Cortex of kidney (tissue), 1 donor: ENCODE data around the gene PITPNM3.

Source experiments
- DNase-seq: peaks from one replicate; lab custom pipeline; 2025; lab: John Stamatoyannopoulos, UW

Gene PITPNM3

DNA sequence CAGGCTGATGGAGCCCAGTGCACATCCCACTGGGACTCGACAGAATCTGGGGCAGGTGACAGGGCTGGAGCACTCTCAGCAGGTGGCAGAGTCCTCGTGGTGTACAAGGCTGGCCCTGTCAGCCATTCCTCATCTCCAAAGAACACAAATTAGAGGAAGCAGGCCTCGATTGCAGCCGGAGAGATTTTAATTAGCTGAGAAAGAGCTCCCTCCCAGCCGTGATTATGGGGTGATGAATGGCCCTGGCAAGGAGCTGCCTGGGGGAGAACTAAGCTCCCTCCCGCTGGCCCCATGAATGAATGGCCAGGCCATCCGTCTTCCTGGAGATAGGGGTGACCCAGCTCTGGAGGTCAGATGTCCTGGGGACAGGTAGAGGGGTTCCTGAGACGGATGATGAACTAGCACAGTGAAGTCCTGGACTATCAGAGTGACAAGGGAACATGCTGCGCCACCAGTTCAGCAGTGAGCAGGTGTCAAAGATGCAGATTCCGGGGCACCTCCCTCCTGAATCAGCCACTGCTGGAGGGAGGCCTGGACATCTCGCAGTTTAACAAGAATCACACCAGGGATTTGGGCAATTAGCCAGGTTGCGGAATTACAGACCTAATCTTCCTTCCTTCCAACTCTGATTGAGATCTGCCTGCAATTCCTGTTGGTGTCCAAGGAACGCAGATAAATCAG is 76.6 kb downstream of the PITPNM3 start:
- no peak for DNase-seq

DNA sequence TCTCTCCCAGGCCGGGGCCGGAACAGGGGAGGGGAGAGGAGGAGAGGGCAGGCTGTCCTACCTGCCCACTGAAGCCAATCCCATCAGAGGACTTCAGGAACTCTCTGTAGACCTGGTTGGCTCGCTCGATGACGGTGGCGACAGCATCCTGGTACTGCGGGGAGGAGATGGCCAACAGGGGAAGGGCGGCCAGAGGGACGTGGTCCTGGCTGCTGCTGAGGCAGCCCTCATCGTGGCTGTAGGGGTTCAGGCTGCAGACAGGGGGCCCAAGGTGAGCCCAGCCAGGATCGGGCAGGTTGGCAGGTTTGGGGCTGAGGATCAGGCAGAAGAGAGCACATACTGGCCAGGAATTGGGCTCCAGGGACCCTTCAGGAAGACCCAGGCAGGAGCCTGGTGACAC is 77.9 kb downstream of the PITPNM3 start:
- DNase-seq: no peak

DNA sequence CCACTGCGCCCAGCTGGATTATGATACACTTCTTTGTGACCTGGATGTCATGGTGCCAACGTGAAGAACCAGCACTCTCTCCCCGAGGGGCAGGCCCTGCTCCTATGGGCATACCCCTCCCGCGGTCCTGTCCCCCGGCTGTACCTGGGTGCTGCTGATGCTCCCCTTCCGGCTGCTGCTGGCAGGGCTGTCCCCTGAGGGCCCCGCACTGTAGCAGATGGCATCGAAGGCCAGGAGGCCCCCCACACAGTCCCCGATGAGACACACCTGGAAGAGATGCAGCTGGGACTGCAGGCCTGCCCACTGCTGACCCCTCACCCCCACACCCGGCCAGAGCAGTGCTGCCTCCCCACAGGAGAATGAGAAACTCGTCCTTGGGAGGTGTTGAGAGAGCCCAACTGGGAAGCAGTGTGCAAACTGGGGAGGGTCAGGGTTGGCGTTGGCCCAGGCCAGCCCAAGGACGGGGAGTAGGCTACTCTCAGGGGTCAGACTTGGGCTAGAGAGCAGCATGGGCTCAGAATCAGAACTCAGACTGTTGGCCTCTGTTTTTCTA is 78.4 kb downstream of the PITPNM3 start:
- DNase-seq: no peak

DNA sequence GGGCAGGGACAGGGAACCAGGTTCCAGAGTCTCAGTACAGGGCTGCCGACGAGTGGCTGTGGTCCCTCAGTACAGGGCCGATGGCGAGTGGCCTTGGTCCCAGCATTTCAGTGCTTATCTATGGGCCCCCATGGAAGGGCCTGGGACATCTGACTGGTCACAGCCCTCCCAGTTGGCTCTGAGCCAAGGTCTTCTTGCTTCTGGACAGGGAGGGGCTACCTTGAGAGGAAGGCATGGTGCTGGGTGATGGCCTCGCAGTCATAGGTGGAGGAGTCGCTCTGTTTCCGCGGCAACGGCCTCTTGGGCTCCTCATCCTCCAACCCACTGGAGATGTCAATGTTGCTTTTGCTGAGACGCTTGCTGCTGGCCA is 79.6 kb downstream of the PITPNM3 start:
- DNase-seq: no peak

DNA sequence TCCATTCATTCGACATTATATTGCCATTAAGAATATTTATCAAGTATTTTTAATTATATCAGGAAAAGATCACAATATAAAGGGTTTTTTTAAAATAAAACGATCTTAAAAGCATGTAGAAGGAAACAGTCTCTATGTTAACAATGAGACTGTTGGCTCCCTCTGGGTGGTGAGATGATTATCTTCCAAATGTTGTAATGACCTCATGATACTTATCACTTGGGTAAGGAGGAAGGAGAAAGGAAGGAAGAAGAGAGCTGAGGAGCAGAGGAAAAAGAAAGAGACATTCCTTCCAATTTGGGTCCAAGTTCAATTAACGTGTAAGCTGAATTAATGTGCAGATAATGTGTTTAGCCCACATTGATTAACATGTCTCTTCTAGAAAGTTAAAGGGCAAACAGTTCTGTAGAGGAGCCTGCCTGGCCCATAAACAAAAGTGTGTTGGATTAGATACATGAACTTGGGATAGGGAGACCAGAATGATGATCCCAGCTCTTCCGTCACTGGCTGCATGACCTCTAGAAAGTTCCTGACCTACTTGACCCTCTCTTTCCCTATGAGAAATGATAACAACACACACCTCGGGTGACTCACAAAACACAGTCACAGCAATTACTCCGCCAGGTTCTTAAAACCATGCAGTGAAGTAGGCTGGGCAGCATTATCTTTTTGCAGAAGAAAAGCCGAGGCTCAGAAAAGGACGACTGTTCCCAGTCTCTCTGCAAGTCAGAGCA is 80.1 kb downstream of the PITPNM3 start:
- no peak for DNase-seq

DNA sequence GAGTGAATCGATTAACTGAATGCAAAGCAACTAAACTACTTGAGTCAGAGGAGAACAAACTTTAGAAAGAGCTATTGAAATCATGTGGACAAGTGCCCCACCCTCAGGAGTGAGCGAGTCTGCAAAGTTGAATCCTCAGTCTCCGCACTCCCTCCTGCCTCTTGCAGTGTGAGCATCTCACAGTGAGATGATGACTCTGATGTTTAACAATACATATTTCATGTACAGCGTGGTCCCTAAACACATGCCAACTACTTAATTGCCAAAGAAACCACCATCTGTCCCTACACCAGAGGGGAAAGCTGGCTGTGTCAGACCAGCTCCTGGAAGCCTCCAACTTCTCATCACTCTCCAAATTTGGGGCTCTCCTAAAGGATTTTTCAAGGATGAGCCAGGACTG is 80.9 kb downstream of the PITPNM3 start:
- DNase-seq: no peak

DNA sequence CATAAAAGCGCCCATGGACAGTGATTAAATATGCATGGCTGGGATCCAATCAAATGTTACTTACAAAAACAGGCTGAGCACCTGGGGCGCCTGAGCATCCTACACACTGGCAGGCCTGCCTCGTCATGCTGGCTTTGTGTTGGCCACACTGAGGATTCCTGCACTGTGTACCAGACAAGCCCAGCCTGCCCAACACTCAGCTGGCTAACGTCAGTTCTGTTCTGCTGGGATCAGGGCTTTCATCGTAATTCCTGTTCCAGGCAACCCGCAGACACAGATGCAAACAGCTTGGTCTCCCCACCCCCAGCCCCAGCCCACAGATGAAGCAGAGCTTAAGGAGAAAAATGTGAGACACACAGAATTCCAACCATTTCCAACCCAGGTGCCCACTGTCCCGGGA is 81.4 kb downstream of the PITPNM3 start:
- DNase-seq: no peak

DNA sequence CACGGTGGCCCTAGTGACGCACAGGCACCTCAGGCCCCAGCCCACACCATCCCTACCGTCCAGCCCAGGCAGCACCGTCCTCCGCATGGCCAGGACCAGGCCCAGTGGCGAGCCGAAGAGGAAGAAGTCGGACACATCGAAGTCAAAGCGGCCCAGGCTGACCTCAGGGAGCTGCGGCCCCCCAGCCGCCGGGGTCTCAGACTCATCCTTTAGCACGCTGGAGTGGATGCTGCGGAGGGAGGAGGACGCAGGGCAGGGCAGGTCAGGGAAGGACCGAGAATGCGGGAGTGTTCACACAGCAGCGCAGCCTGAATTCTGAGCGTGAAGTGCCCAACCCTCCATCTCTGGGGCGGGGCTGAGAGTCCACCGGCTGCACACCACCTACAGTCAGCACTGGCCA is 82.0 kb downstream of the PITPNM3 start:
- DNase-seq: no peak

DNA sequence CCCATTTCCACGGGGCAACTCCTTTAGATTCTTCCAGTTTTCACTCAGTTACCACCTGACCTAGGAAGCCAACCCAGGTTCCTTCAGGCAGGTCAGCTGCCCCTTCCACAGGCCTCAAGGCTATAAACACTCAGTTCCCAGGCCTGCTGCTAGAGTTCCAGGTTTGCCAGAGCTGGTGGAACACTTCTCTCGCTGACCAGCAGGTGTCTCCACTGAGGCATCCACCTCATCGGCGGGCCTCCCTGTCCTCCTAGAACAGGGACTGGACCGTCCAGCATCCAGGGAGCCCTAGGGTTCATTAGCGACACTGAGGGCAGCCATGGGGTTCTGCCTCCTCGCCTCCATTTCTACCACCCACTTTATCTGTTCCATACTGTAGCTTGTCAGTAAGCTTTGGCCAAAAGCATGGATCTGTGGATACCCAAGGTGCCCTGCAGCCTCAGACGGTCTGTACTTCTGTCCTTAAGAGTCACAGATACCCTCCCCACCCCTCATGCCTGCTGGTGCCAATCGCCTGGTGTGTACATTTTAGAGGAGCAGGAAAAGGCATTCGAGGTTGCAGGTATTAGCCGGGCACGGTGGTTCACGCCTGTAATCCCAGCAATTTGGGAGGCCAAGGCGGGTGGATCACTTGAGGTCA is 83.1 kb downstream of the PITPNM3 start:
- no peak for DNase-seq

DNA sequence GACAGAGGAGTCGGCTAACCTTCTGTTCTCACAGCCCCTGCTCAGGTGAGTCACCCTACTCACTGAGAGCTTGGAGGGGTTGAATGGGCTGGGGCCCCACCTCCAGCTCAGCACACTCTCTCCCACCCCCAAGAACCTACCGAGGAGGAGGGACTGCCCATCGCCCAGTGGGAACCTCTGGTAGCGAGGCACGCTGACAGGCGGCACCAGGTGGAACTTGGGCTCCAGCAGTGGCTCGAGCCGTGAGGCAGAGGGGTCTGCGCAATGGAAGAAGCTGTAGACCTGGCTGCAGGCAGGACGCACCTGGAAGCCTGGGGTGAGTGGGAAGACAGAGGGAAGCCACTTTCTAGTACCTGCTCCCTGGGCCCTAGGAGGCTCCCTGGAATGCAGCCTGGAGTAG is 83.8 kb downstream of the PITPNM3 start:
- no peak for DNase-seq

DNA sequence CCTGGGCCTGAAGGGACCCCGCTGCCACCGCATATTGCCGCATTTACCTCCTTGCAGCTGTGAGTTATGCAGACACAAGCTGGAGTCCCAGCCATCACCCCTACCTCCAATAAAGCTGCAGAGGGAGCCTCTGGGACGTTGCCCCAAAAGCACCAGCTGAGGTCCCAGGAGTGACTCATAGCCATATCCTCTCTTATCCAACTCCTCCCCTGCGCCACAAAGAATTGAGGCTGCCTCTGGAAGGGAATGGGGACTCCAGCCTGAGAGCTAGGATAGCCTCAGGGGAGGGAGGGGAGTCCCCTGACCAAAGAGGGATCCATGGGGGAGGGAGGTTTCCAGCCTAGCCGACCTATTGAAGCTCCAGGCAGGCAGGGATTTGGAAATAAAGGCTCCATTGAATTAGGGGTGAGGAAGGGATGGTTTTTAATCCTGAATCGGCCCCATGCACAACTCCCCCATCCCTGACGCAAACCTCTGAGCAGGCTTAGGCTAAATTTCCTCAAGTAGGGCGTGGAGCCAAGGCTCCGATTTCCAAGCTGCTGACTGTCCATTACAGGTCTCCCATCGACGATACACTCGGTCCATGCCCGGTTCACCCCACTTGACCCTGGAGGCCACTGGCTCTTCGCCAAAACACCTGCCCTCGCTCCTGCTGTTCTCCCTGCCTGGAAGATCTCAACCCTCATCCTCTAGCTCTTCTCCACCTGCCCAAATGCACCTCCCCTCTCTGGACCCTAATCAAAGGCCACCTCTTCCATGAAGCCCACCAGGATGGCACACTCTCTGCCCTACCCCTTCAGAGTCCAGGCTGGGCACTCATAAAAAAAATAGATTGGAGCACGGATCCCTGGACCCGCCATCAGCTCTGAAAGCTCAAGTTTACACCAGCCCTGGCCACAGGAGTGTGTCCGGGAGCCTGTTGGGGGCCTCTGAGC is 84.6 kb downstream of the PITPNM3 start:
- no peak for DNase-seq

DNA sequence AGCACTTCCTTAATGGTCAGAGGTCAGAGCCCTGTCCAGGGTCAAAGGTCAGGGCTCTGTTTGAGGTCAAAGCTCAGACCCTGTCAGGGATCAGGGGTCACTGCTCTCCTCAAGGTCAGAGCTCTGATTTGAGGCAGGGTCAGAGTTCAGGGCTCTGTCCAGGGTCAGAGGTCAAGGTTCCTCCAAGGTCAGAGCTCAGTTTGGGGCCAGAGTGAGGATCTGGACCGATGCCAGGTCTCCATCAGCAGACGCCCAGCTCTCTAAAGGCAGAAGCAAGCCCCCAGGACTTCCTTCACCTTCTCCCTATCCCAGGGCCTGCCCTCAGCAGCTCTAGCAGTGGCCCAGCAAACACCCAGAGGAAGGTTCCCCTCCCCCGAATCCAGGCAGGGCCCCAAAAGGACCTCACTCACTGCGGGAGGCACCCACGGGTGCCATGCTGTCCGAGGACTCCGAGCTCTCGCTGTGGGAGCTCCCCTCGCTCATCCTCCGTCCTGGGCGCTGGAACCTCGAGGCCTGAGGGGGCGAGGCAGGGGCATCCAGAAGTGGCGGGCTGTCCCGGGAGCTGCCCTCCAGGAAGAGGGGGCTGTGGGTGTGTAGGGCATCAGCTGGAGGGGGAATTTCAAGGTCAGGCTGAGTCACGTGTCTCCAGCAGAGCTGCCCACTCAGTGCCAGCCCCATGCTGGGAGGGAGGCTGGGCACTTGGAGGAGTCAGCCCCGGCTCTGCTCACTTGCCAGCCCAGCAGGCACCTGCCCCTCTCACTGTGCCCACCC is 85.4 kb downstream of the PITPNM3 start:
- DNase-seq: no peak

DNA sequence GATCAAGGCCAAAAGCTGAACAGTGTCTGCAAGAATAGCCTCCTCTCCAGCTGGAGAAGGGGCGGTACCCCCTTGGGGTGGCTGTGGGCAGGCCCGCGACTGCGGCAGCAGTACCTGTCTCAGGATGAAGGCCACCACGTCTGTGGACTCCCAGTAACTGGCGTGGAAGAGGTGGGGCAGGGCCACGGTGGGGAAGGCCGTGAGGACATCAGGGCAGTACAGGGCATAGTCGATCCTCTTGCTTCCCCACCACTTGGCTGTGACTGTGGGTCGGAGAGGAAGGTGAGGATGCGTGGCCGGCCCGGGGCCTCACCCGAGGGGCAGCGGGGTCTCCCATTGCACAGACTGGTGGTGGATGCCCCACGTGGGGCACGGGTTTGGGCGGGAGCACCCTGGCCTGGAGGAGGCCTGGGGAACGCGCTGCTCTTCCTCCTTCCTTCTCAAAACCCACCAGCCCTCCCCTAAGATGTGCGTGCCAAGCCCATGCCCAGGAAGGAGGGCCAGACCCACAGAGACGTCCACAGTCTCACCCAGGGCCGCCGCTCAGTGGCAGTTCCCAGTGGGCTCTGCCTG is 86.1 kb downstream of the PITPNM3 start:
- no peak for DNase-seq

DNA sequence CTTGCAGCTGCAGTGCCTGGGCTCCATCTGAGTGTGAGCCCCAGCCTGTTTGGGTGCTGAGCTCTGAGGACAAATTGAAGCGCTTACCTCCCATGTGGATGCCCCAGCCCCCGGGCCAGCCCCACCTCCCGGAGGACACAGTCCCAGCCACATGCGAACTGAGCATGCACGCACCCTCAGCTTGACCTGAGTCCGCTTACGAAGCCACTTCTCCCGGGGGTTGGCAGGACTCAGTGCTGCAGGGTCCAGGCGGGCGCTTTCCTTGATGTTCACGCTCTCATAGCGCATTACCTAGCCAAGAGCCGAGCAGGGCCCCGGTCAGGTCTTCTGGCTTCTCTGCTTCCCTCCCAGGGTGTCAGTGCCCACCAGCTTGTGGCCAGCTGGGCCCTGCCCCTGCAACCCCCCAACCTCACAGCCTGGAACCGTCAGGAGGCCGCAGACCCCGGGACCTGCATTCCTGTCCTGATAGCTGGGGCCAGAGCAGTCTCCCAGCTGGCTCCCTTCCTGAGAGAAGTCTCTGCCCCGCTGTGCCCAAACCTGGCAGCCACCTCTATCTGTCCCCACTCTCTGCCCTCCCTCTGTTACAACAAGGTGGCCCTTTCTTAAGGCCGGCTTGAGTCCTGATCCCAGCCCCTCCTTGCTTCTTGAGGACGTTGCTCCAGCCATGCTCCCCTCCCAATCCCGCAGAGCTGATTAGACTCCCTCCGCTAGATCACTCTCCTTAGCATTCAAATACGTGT is 88.1 kb downstream of the PITPNM3 start:
- no peak for DNase-seq

DNA sequence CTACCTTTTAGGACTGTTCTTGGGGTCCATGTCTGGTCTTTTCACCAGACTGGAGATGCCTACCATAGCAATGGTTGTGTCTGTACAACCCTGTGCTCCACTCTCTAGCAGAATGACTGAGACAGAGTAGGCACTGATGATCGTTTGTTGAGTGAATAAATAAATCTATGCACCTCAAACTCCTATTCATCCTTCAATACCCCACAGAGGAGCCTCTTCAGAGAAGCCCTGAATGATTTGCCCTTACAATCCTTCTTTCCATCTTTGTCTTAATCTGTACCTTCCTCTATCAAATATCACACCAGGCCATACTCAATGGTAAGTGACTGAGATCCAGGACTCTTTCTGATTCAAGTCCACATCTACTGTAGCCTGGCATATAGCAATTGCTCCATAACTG is 88.8 kb downstream of the PITPNM3 start:
- DNase-seq: no peak

DNA sequence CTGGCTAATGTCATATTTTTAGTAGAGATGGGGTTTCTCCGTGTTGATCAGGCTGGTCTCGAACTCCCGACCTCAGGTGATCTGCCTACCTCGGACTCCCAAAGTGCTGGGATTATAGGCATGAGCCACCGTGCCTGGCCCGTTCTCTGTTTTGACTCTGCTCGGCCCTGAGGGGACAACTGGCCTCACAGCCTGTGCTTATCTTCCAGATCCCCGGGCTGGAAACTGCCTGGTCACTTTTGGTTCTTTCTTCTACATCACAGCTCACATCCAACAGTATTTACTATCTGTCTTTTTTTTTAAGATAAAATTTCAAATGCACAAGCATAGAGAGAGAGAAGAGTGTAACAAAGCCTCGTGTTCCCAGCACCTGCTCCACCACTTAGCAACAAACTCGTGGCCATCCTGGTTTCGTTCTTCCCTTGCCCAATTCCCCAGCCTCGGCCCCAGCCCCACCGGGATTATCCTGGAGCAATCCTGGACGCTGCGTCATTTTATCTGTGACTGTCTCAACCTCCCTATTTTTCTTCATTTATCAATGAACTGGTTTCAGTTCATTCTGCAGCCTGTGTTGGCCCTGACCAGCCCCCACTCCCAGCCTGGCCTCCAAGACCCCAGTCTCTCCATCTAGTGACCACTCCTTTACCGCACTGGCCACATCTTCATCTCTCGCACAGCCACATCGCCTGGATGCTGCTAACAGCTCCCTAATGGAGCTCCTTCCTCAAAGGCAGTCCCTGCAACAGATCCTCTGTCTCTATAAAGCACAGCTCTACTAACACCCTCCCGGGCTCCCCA is 91.0 kb downstream of the PITPNM3 start:
- no peak for DNase-seq

DNA sequence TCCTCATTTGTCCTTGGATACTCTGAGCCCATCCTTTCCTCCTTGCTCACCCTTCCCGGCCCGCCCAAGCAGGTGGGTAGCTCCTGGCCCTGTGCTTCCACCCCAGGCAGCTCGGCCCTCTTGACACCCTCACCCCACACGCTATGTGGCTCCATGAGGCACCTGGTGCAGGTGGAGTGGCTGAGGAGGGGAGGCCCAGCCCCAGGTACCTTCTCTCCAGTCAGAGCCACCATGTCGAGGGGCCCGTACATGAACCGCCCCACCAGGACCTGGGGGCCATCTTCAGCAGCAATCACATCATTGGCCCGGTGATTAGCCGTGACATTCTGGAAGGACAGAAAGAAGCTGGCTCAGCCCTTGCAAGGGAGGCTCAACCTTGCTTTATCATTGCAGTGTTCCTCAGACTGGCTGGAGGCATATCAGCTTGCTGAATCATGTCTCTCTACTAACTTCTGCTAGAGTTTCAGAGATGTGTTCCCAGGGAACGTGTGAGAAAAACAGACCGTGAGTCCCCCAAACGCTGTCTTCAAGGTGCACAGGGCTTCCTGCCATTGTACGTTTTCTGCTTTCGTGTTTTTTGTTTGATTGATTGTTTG is 91.8 kb downstream of the PITPNM3 start:
- DNase-seq: no peak

DNA sequence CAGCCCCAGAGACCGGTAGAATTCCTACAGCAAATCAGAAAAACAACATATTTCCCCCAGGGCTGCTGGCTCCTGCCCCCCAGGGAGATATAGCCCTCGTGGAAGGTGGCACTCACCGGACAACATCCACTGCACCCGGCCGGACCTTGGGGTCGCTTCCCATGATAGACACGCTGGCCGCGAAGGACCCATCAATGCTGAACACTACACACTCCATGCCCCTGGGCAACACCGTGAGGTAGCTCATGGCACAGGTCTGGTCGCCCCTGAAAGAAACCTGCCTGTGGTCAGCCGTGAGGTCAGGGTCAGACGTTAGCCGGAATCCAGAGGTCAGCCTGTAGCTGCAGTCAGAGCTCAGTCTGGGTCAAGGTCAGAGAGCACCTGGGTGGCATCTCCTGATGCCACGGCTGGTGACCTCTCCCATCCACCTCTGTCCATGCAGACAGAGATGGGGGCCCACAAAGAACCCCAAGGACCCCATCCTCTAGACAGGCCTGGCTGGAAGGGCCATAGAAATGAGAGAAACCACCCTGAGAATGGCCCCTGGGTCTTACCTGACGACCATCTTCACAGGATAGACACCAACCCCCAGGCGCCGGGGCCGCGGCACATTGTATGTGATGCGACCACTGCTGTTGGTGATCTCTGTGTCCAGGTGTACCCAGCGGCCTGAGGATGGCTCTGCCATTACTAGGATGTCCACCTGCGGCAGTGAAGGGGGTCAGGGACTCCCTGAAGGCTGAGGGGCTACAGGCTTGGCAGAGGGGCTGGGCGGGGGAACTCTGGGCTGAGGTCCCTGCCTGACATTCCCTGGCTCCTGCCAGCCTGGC is 92.5 kb downstream of the PITPNM3 start:
- no peak for DNase-seq
